HepG2 (cell line): ENCODE results near the gene TBC1D20. TPM values are rescaled to one million over a fixed set of nuclear protein-coding genes. Genes with fewer than 3 reads are reported as not detected.

Experiments
- ADNP ChIP-seq: sonication (generic); formaldehyde crosslinking; IDR thresholded peaks from 2 replicates; pipeline ENCODE4 v1.4.0; 2020; ENCODE audit warnings: missing genetic modification reagents
- CENPT ChIP-seq: sonication (generic); formaldehyde crosslinking; IDR thresholded peaks from 2 replicates; pipeline ENCODE4 v1.8.0; 2022; ENCODE audit warnings: low read depth, mild to moderate bottlenecking, moderate library complexity, missing genetic modification reagents
- HHEX ChIP-seq: IDR thresholded peaks from 2 replicates; pipeline ENCODE4 v1.6.1; 2016; ENCODE audit warnings: control low read depth
- HMGA1 ChIP-seq: sonication (generic); formaldehyde crosslinking; conservative IDR thresholded peaks from 2 replicates; pipeline ENCODE4 v1.4.0; 2020; ENCODE audit warnings: missing genetic modification reagents
- IKZF4 ChIP-seq: sonication (generic); formaldehyde crosslinking; IDR thresholded peaks from 2 replicates; pipeline ENCODE4 v1.5.1; 2020; ENCODE audit warnings: borderline replicate concordance, mild to moderate bottlenecking, low read depth, missing genetic modification reagents; ENCODE audit errors: not compliant biosample characterization
- NFE2L2 ChIP-seq: fragments of 150-350 bp; IDR thresholded peaks from 2 replicates; pipeline ENCODE4 v1.6.1; 2014; ENCODE audit warnings: low read length
- NFIC ChIP-seq: IDR thresholded peaks from 2 replicates; pipeline ENCODE4 v1.6.1; 2012; ENCODE audit warnings: mild to moderate bottlenecking, low read length, inconsistent platforms
- SP5 ChIP-seq: IDR thresholded peaks from 2 replicates; pipeline ENCODE4 v1.6.1; 2016; ENCODE audit warnings: low read depth, borderline replicate concordance
- TP53 ChIP-seq: sonication (generic); formaldehyde crosslinking; conservative IDR thresholded peaks from 2 replicates; pipeline ENCODE4 v1.4.0; 2020; ENCODE audit warnings: missing genetic modification reagents
- USF2 ChIP-seq, 2 experiments: sonication (generic) in 1 of 2; formaldehyde crosslinking in 1 of 2; IDR thresholded peaks; 2 replicates each; pipeline versions ENCODE4 v1.5.1 to v1.6.1; 2011 to 2020; ENCODE audit warnings: borderline replicate concordance in 1 of 2, low read depth in 1 of 2, low read length in 1 of 2, mild to moderate bottlenecking in 1 of 2, missing genetic modification reagents in 1 of 2, moderate library complexity in 1 of 2
- ZFYVE20 ChIP-seq: sonication (generic); formaldehyde crosslinking; IDR thresholded peaks from 2 replicates; pipeline ENCODE4 v1.8.0; 2023; ENCODE audit warnings: low read depth, mild to moderate bottlenecking, moderate library complexity, missing genetic modification reagents, borderline replicate concordance
- ZIK1 ChIP-seq: sonication (generic); formaldehyde crosslinking; IDR thresholded peaks from 2 replicates; pipeline ENCODE4 v1.5.0; 2020; ENCODE audit warnings: mild to moderate bottlenecking, low read depth, missing genetic modification reagents, borderline replicate concordance
- ZNF138 ChIP-seq: sonication (generic); formaldehyde crosslinking; IDR thresholded peaks from 2 replicates; pipeline ENCODE4 v1.5.0; 2020; ENCODE audit warnings: mild to moderate bottlenecking, low read depth, missing genetic modification reagents
- ZNF414 ChIP-seq: sonication (generic); formaldehyde crosslinking; IDR thresholded peaks from 2 replicates; pipeline ENCODE4 v1.5.0; 2020; ENCODE audit warnings: missing genetic modification reagents
- ZNF468 ChIP-seq: sonication (generic); formaldehyde crosslinking; IDR thresholded peaks from 2 replicates; pipeline ENCODE4 v1.8.0; 2022; ENCODE audit warnings: mild to moderate bottlenecking, moderate library complexity, missing genetic modification reagents
- ZNF768 ChIP-seq: sonication (generic); formaldehyde crosslinking; IDR thresholded peaks from 2 replicates; pipeline ENCODE4 v1.4.0; 2020; ENCODE audit warnings: missing genetic modification reagents
- polyA plus RNA-seq, 8 experiments: library from polyadenylated mRNA; depleted of rRNA in 3 of 8; stranded (reverse) in 7 of 8; unstranded in 1 of 8; fragments of >200 nt; fragmentation: Illumina TruSeq in 4 of 8; extraction: Trizol in 4 of 8; gene quantifications; 2 replicates each; pipeline versions ENCODE4 v1.2.1 to v1.2.3, GENCODE V29; 2011 to 2016; ENCODE audit warnings: low read depth in 4 of 8, missing spikeins in 1 of 8, mixed read lengths in 1 of 8; ENCODE audit not compliant: insufficient read depth in 1 of 8
- total RNA-seq, 5 experiments: library from RNA; depleted of rRNA; stranded (reverse); fragments of >200 nt; fragmentation: Illumina TruSeq; extraction: Trizol; gene quantifications; 2 replicates each; pipeline ENCODE4 v1.2.3, GENCODE V29; 2016; ENCODE audit warnings: low read depth in 1 of 5
- TF ChIP-seq, protein P1 (sequence below): sonication (generic); formaldehyde crosslinking; IDR thresholded peaks from 2 replicates; pipeline ENCODE4 v1.4.0; 2020; ENCODE audit warnings: mild to moderate bottlenecking, missing genetic modification reagents, borderline replicate concordance
- TF ChIP-seq, protein P2 (sequence below): sonication (generic); formaldehyde crosslinking; IDR thresholded peaks from 2 replicates; pipeline ENCODE4 v1.4.0; 2020; ENCODE audit warnings: missing genetic modification reagents

The TBC1D20 gene
- total and polyA plus RNA-seq, 2 of the 13 experiments (the other 11 are each of a cell fraction or from before 2014, with no cell fraction given) = 36.6 to 47.1 TPM

GRCh38 chr20:419556-420165 lies 42.7 kb downstream of the TBC1D20 start (continued):
- TF ChIP-seq, protein P1, sequence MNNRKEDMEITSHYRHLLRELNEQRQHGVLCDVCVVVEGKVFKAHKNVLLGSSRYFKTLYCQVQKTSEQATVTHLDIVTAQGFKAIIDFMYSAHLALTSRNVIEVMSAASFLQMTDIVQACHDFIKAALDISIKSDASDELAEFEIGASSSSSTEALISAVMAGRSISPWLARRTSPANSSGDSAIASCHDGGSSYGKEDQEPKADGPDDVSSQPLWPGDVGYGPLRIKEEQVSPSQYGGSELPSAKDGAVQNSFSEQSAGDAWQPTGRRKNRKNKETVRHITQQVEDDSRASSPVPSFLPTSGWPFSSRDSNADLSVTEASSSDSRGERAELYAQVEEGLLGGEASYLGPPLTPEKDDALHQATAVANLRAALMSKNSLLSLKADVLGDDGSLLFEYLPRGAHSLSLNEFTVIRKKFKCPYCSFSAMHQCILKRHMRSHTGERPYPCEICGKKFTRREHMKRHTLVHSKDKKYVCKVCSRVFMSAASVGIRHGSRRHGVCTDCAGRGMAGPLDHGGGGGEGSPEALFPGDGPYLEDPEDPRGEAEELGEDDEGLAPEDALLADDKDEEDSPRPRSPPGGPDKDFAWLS (CRISPR knock-in tag) = 0 out of 2 replicates have a peak, but pooled peaks have one; percentile 76
- TF ChIP-seq ZNF138 (CRISPR knock-in tag) = no peak
- TF ChIP-seq SP5 = no peak
- TF ChIP-seq IKZF4 (CRISPR knock-in tag) = no peak
- TF ChIP-seq ZFYVE20 (CRISPR knock-in tag) = no peak
- TF ChIP-seq, protein P2, sequence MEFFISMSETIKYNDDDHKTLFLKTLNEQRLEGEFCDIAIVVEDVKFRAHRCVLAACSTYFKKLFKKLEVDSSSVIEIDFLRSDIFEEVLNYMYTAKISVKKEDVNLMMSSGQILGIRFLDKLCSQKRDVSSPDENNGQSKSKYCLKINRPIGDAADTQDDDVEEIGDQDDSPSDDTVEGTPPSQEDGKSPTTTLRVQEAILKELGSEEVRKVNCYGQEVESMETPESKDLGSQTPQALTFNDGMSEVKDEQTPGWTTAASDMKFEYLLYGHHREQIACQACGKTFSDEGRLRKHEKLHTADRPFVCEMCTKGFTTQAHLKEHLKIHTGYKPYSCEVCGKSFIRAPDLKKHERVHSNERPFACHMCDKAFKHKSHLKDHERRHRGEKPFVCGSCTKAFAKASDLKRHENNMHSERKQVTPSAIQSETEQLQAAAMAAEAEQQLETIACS (CRISPR knock-in tag) = no peak
- TF ChIP-seq NFIC = no peak
- no peak for TF ChIP-seq HHEX (CRISPR knock-in tag)
- TF ChIP-seq USF2 (IDR thresholded peaks at IDR 0.05; ENCODE audit: low read depth, low read length) = no peak
- TF ChIP-seq USF2 (CRISPR knock-in tag; IDR thresholded peaks at IDR 0.05; ENCODE audit: borderline replicate concordance) = no peak
- TF ChIP-seq CENPT (CRISPR knock-in tag) = no peak
- no peak for TF ChIP-seq TP53 (CRISPR knock-in tag)
- no peak for TF ChIP-seq NFE2L2
- TF ChIP-seq ZNF414 (CRISPR knock-in tag) = no peak
- no peak for TF ChIP-seq ZIK1 (CRISPR knock-in tag)
- TF ChIP-seq ADNP = no peak
- TF ChIP-seq HMGA1 (CRISPR knock-in tag) = no peak
- peak; percentile 27; the same call in 1 of the 2 replicates for TF ChIP-seq ZNF768 (CRISPR knock-in tag)
- 0 out of 2 replicates have a peak, but pooled peaks have one; percentile 44 for TF ChIP-seq ZNF468 (CRISPR knock-in tag)
